Dedifferentiated amniotic fluid mesenchymal stem cell (primary cell): ENCODE measurements around the gene ZNF132.

Source experiments
- DNase-seq: peaks from one replicate; pipeline ENCODE4 v3.0.0-alpha.2; 2016; ENCODE audit errors: extremely low spot score

Gene ZNF132

GRCh38 chr19:58386576-58387337, 53.2 kb downstream of the ZNF132 start, which contains the start of gene RPS5:
Gene RPS5 (plus strand): TSS chr19:58387269. CDS start chr19:58388138, 869 bp downstream.
- DNase-seq = peak; percentile 99

GRCh38 chr19:58385891-58386575, 53.9 kb downstream of the ZNF132 start:
- DNase-seq = no peak

DNA sequence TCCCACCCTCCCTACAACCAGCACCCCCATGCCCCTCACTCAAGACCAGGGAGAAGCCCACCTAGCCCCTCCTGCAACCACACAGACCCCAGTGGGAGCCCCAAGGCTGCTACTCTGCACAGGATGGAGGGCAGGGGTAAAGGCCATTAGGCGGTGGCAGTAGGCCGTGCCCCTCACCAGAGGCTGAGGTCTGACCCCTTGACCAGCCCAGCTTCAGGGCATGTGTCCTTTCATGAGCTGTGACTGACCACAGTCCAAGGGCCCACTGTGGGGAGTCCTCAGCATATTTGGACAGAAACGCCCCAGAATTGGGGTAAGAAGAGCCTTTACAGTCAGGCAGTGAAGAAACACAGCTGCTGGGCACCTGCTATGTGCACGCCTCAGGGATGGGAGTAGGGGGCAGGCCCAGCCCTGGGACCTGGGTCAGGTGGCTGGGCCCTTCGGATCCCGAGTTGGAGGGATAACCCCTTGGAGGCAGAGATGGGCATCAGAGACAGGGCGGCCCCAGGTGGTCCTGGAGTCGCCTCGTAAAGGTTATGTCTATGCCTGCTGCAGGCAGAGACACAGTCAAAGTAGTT, 54.6 kb downstream of the ZNF132 start:
- DNase-seq = no peak

DNA sequence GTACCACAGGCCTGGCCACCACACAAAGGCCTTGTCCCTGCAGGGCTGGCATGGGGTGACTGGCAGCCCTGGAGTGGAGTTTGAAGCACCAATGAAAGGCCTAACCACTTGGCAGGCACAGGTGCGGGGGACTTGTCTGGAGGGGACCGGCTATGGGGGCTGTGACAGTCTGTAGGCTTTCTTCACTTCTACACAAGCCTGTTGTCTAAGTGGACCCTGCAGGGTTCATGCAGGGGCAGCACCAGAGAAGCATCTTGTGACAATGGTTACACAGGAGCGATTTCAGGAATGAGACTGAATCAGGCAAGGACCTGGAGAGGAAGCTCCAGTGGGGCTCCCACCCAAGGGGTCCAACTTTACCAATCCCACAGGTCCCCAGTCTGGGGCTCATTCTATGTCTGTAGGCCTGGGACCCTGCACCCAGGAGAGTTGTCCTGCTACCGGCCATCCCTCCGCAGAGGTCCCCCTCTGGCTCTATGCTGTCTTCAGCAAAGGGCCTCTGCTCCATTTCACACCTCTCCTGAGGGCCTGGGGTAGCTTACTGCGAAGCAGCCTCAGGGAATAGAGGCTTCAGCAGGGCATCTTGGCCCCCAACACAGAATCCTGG, 56.9 kb downstream of the ZNF132 start:
- DNase-seq = no peak
